Choroid plexus epithelial cell (primary cell): ENCODE measurements around the gene ANKRD12.
A peak's percentile ranks its signal among the peaks of the same experiment; 100 is the strongest.

Experiments
- DNase-seq: peaks from one replicate; pipeline ENCODE4 v3.0.0-alpha.2; 2010; ENCODE audit warnings: low read depth
- H3K4me3 ChIP-seq: 2 replicates; pipeline ENCODE4 v1.5.1; 2011; ENCODE audit warnings: low read depth, mild to moderate bottlenecking, control low read depth, low read length, moderate library complexity
- TF ChIP-seq, protein P1 (sequence below): conservative IDR thresholded peaks from 2 replicates; pipeline ENCODE4 v1.5.1; 2011; ENCODE audit warnings: low read depth, mild to moderate bottlenecking, control low read depth, inconsistent platforms, low read length, moderate library complexity

ANKRD12 gene

DNA sequence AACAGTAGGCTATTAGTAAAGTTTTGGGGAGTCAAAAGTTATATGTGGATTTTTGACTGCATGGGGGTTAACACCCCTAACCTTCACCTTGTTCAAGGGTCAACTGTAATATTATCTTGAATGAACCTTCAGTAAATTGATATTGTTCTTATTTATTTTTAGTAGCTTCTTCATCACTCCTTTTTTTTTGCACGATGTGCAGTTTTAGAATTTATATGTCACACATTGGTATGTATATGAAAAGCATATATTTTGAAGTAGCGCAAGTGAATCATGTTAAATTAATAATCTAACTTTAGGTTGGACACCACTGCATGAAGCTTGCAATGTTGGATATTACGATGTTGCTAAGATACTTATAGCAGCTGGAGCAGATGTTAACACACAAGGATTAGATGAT, 79.9 kb downstream of the ANKRD12 start:
- DNase-seq = no peak
- H3K4me3 ChIP-seq = no peak overlapping the region
- TF ChIP-seq, protein P1, sequence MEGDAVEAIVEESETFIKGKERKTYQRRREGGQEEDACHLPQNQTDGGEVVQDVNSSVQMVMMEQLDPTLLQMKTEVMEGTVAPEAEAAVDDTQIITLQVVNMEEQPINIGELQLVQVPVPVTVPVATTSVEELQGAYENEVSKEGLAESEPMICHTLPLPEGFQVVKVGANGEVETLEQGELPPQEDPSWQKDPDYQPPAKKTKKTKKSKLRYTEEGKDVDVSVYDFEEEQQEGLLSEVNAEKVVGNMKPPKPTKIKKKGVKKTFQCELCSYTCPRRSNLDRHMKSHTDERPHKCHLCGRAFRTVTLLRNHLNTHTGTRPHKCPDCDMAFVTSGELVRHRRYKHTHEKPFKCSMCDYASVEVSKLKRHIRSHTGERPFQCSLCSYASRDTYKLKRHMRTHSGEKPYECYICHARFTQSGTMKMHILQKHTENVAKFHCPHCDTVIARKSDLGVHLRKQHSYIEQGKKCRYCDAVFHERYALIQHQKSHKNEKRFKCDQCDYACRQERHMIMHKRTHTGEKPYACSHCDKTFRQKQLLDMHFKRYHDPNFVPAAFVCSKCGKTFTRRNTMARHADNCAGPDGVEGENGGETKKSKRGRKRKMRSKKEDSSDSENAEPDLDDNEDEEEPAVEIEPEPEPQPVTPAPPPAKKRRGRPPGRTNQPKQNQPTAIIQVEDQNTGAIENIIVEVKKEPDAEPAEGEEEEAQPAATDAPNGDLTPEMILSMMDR = no peak

DNA sequence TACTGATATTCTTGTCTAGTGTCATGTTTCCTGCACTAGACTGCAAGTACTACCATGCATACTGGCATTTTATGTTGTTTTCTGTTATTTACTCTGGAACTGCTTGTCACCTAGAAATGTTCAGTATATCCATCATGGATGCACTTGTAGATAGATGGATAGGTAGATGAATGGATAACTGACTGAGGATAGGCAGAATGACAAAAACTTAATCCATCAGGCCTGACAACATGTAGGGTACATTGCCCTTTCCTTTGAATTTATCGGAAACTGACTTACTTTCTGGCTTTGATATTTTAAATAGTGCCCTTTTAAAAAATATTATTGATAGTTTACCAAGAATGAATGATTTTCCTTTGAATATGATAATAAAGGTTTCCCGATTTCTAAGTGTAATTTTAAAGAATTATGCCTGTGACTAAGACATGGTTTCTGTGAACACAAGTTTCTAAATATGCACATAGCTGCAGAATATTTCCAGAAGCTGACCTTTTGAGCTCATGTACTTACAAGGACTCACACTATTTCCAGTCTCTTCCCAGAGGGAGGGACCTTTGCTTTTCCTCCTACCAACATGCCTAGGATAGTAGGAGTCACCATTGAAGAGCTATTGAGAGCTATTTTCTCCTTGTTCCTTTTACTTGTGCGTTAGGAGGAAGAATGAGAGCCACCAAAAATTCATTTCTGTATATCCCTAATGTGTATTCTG, 81.3 kb downstream of the ANKRD12 start:
- H3K4me3 ChIP-seq = no peak overlapping the region
- TF ChIP-seq, protein P1 = no peak
- DNase-seq = peak; percentile 78

DNA sequence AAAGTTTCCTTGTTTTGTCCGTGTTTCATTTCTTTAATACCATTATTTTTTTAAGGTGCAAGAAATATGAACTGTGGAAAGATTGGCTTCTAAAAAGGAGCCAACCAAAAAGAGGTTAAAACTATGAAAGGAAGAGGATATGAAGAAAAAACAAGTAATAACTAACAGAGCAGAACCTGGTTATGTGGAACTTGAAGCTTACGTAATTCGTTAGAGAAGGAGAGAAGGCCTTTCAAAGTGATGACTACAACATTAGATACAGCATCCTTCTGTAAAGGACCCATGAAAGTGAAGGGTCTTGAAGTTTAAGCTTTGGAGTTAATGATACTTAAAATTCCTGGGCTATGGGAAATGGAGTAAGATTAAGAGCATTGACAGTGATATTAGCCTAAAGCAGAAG, 84.5 kb downstream of the ANKRD12 start:
- H3K4me3 ChIP-seq = no peak overlapping the region
- TF ChIP-seq, protein P1 = no peak
- DNase-seq = no peak

DNA sequence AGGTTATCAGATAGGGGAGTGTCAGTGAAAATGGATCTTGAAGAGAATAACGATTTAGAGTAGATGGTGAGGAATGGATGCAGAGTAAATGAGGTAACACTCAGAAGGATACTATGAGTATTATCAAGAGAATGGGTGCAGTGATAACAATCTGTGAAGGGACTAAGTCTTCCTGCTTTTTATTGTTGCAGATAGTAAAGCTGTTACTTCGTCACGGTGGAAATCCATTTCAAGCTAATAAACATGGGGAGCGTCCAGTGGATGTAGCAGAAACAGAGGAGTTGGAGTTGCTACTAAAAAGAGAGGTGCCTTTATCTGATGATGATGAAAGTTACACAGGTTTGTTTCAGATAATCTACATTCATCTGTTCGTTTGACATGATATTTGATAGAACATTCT, 85.1 kb downstream of the ANKRD12 start:
- no peak overlapping the region for H3K4me3 ChIP-seq
- no peak for DNase-seq
- TF ChIP-seq, protein P1 = no peak

DNA sequence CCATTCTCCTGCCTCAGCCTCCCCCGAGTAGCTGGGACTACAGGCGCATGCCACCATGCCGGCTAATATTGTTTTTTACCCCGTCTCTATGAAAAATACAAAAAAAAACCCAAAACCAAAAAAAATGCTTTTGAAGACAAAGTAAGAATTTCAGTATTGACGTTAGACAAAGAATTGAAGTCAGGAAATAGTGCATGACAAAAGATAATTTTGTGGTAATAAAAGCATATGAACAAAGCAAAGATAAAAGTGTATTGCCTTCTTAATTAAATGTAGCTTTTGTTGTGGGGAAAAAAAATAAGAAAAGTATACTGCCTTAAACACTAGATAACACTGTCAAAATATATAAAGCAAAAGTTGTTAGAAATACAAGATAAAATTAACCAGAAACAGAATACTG, 86.8 kb downstream of the ANKRD12 start:
- TF ChIP-seq, protein P1 = no peak
- DNase-seq = no peak
- no peak overlapping the region for H3K4me3 ChIP-seq

DNA sequence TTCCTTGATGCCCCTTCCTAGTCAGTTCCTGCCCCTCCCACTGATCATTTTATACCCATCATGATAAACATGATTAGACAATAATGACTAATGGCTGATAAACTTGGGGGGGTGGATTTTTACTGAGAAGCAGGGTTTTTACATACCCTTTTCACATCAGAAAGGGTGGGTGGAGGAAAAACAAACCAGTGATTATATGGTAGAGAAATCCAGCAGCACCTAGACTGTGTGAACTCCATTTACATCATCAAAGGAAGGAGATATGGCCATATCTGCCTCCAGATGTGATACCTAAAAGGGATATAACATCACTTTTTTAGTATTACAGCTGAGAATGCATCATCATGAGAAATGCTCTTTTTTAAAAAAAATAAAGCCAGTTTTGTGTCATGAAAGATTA, 89.9 kb downstream of the ANKRD12 start:
- DNase-seq = no peak
- H3K4me3 ChIP-seq = no peak overlapping the region
- TF ChIP-seq, protein P1 = no peak

DNA sequence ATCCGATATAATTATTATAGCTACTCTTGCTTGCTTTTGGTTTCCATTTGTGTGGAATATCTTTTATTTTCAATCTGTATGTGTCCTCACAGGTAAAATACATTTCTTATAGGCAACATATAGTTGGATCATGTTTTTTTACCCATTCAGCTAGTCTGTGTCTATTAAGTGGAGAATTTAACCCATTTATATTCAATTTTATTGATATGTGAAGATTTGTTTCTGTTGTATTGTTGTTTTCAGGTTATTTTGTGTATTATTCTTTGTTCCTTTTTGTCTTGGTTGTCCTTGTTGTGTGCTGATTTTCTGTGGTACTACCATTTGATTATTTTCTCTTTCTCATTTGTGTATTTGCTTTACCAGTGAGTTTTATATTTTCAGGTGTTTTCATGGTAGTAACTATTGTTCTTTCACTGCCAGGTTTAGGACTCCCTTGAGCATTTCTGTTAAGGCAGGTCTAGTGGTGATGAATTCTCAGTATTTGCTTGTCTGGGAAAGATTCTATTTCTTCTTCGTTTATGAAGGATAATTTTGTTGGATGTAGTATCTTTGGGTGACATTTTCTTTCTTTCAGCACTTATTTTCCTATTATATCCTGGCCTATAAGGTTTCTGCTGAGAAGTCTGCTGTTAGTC, 95.4 kb downstream of the ANKRD12 start:
- H3K4me3 ChIP-seq = no peak overlapping the region
- DNase-seq = no peak
- TF ChIP-seq, protein P1 = no peak
